ENCODE measurements around the gene SCGB3A1.

SCGB3A1 gene

GRCh38 chr5:180591311-180591887, at the start of gene SCGB3A1:
Gene SCGB3A1, minus strand, starts transcription at chr5:180591499. Its CDS starts 37 bp downstream, at chr5:180591462.
- no peak for DNase-seq (ENCODE audit: low spot score)

- no peak for DNase-seq (ENCODE audit: low spot score)
These were observed 49.2 kb upstream of the SCGB3A1 start for GRCh38 chr5:180640611-180640860.

GRCh38 chr5:180639741-180640610, 48.7 kb upstream of the SCGB3A1 start:
- DNase-seq (ENCODE audit: low spot score): no peak

- no peak for DNase-seq (ENCODE audit: low spot score)
These were observed 48.0 kb upstream of the SCGB3A1 start for GRCh38 chr5:180639287-180639686.

- no peak for DNase-seq (ENCODE audit: low spot score)
These were observed 46.8 kb upstream of the SCGB3A1 start for GRCh38 chr5:180637962-180638680.

- no peak for DNase-seq (ENCODE audit: low spot score)
These were observed 45.2 kb upstream of the SCGB3A1 start for GRCh38 chr5:180636403-180637075.

- DNase-seq (ENCODE audit: low spot score): no peak
These were observed 44.7 kb upstream of the SCGB3A1 start for GRCh38 chr5:180636016-180636402.

GRCh38 chr5:180633283-180634177, 42.2 kb upstream of the SCGB3A1 start:
- no peak for DNase-seq (ENCODE audit: low spot score)

- DNase-seq (ENCODE audit: low spot score): no peak
These were observed 41.5 kb upstream of the SCGB3A1 start for GRCh38 chr5:180632768-180633167.

GRCh38 chr5:180631549-180632383, 40.5 kb upstream of the SCGB3A1 start:
- no peak for DNase-seq (ENCODE audit: low spot score)

- DNase-seq (ENCODE audit: low spot score): no peak
These were observed 39.1 kb upstream of the SCGB3A1 start for GRCh38 chr5:180630426-180630825.

GRCh38 chr5:180629831-180630382, 38.6 kb upstream of the SCGB3A1 start:
- DNase-seq (ENCODE audit: low spot score): no peak

GRCh38 chr5:180628827-180629750, 37.8 kb upstream of the SCGB3A1 start:
- DNase-seq (ENCODE audit: low spot score): no peak

- DNase-seq (ENCODE audit: low spot score): no peak
These were observed 36.9 kb upstream of the SCGB3A1 start for GRCh38 chr5:180628211-180628610.

GRCh38 chr5:180627386-180628120, 36.3 kb upstream of the SCGB3A1 start:
- no peak for DNase-seq (ENCODE audit: low spot score)

GRCh38 chr5:180626661-180627385, 35.5 kb upstream of the SCGB3A1 start:
- DNase-seq (ENCODE audit: low spot score): no peak

GRCh38 chr5:180625791-180626660, 34.7 kb upstream of the SCGB3A1 start:
- no peak for DNase-seq (ENCODE audit: low spot score)

All from cerebellar cortex (tissue), 1 donor.